ENCODE measurements around the gene GANC. TPM values are rescaled to one million over a fixed set of nuclear protein-coding genes. Genes with fewer than 3 reads are reported as not detected.

Gene GANC
- total RNA-seq, 2 experiments from 2014 or later, result 38.3 to 38.6 TPM

DNA sequence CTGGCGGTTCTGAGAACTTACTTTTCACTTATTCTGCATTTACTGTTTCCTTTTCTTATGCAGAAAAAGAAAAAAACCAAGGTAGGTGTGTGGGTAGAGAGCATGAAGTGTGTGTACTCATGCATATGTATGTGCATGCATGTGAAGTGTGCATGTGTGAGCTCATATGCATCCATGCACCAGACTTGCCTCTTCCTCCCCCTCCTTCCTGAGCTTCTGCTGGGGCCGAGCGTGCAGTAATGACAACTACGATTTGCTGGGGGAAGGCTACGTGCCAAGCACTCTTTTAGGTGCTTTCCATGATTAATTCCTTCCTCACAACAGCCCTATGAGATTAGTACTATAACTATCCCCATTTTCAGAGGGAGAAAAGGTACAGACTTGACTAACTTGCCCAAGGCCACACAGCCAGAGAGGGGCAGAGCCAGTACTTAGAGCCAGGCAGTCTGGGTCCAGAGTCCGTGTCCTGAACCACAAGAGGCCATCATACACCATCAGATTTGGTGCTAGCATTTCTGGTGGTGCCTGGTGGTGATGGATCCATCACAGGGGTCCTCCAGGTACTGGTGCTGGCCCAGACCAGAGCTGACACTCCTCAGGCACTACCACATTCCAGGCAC is 133.0 kb downstream of the GANC start:
- Mint-ChIP-seq H3K4me1 (peaks cover 18% of the 10 kb centered on the region), H3K4me3 (no peak overlapping the region), H3K27ac (no peak overlapping the region), H3K9me3 (no peaks in the 10 kb centered on the region), H3K36me3 (peaks cover 1% of the 10 kb centered on the region), H3K27me3 (no peaks in the 10 kb centered on the region)
- DNase-seq, result no peak
- POLR2A ChIA-PET, result no interaction called here
- no peak for ATAC-seq (ENCODE audit: low read depth)

Other genes with a start within 250 kb of the GANC start
- not detected for gene PLA2G4D, start 178.6 kb upstream of the GANC start, total RNA-seq
- gene PLA2G4F, start 116.6 kb upstream of the GANC start, total RNA-seq, result not detected
- gene VPS39, start 64.9 kb upstream of the GANC start, total RNA-seq, result 10 to 100 TPM; 88.8 to 91.7 TPM
- gene TMEM87A, start 232 bp downstream of the GANC start, total RNA-seq, result 10 to 100 TPM; 39.1 to 42.0 TPM
- gene CAPN3, start 86.3 kb downstream of the GANC start, total RNA-seq, result 10 to 100 TPM in 1 of 2 experiments, 1 to 10 TPM in 1; 8.3 to 10.1 TPM
- gene ZNF106, start 217.9 kb downstream of the GANC start, total RNA-seq, result 10 to 100 TPM; 50.9 to 51.8 TPM
- 10 to 100 TPM; 47.6 to 57.9 TPM for gene SNAP23, start 222.4 kb downstream of the GANC start, total RNA-seq

Data from activated naive CD8-positive, alpha-beta T cell treated with anti-CD3 and anti-CD28 coated beads, Interleukin-2, amount 10 ng/mL, durations not matched to agents 7 days and 5 days (primary cell).